GM18951 (cell line): Measurements from ENCODE around the gene JAG1.

ENCODE experiments used
- POLR2A ChIP-seq: IDR thresholded peaks from 4 replicates; pipeline ENCODE4 v1.6.1; 2011; ENCODE audit warnings: mild to moderate bottlenecking; ENCODE audit not compliant: insufficient read length, insufficient read depth; ENCODE audit errors: extremely low read depth
- in situ Hi-C: fragments of 300-500 bp; cut with MboI; formaldehyde crosslinking; loops from one replicate; pipeline ENCODE4 v1.12.0; 2022; ENCODE audit warnings: low sequenced_read_pairs, mixed read lengths, inconsistent platforms; ENCODE audit not compliant: unreplicated experiment

JAG1 gene

GRCh38 chr20:10681494-10681893 lies 7.7 kb upstream of the JAG1 start:
- in situ Hi-C loops = loop anchor here (25.0 kb wide), 1 partner anchor 856 kb away; no protein-coding TSS in a partner anchor
- TF ChIP-seq POLR2A = no peak

GRCh38 chr20:10680571-10680970 lies 6.8 kb upstream of the JAG1 start:
- in situ Hi-C loops = loop anchor here (25.0 kb wide), 1 partner anchor 857 kb away; no protein-coding TSS in a partner anchor
- no peak for TF ChIP-seq POLR2A

- in situ Hi-C loops = loop anchor here (25.0 kb wide), 1 partner anchor 858 kb away; no protein-coding TSS in a partner anchor
- no peak for TF ChIP-seq POLR2A
These were observed 5.5 kb upstream of the JAG1 start for GRCh38 chr20:10679269-10679668.

- TF ChIP-seq POLR2A = no peak
These were observed 2.7 kb upstream of the JAG1 start for GRCh38 chr20:10676518-10676917.

GRCh38 chr20:10675450-10675848 lies 1.6 kb upstream of the JAG1 start:
- TF ChIP-seq POLR2A = no peak
- in situ Hi-C loops = loop anchor here (25.0 kb wide), 1 partner anchor 862 kb away; no protein-coding TSS in a partner anchor

More at GRCh38 chr20:10676518-10676917, 2.7 kb upstream of the JAG1 start:
- in situ Hi-C loops = loop anchor here (25.0 kb wide), 1 partner anchor 861 kb away; no protein-coding TSS in a partner anchor

GRCh38 chr20:10674684-10675449 lies 1.1 kb upstream of the JAG1 start:
- in situ Hi-C loops = loop anchor here (25.0 kb wide), 1 partner anchor 862 kb away; no protein-coding TSS in a partner anchor
- TF ChIP-seq POLR2A = no peak

- TF ChIP-seq POLR2A = no peak
- in situ Hi-C loops = no loop called here
These were observed 490 bp downstream of the JAG1 start for GRCh38 chr20:10673176-10673841.

- in situ Hi-C loops = no loop called here
- no peak for TF ChIP-seq POLR2A
These were observed 1.1 kb downstream of the JAG1 start for GRCh38 chr20:10672624-10673127.

- TF ChIP-seq POLR2A = no peak
- in situ Hi-C loops = no loop called here
These were observed 1.7 kb downstream of the JAG1 start for GRCh38 chr20:10671919-10672623.

GRCh38 chr20:10671221-10671918 lies 2.4 kb downstream of the JAG1 start:
- TF ChIP-seq POLR2A = no peak
- in situ Hi-C loops = no loop called here

GRCh38 chr20:10670501-10671220 lies 3.1 kb downstream of the JAG1 start:
- TF ChIP-seq POLR2A = peak; percentile 42
- in situ Hi-C loops = no loop called here
